DMS79 (cell line): Measurements from ENCODE around the gene CRHR2.

ENCODE experiments used
- DNase-seq: peaks from one replicate; lab custom pipeline; 2025; lab: John Stamatoyannopoulos, UW

CRHR2 gene

DNA sequence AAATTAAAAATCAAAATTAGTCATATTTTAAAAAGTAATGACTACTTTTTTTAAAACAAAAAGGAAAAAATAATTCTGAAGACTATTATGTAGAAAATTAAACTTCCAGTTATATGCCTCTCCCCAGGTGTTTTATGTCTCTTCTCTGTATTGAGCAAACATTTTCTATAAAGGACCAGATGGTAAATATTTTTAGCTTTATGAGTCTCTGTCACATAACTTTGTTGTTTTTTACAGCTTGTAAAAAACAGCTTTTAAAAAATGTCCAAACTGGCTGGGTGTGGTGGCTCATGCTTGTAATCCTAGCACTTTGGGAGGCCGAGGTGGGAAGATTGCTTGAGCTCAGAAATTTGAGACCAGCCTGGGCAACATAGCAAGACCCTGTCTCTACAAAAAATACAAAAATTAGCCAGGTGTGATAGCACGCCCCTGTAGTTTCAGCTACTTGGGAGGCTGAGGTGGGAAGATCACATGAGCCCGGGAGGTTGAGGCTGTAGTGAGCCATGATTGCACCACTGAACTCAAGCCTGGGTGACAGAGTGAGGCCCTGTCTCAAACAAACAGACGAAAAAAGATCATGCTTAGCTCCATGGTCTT, 64.1 kb downstream of the CRHR2 start:
- no peak for DNase-seq

- DNase-seq: no peak
These were observed 64.9 kb downstream of the CRHR2 start for GRCh38 chr7:30617359-30617758.

GRCh38 chr7:30616318-30616717, 65.9 kb downstream of the CRHR2 start:
- DNase-seq: no peak

GRCh38 chr7:30613366-30614325, 68.6 kb downstream of the CRHR2 start:
- no peak for DNase-seq

DNA sequence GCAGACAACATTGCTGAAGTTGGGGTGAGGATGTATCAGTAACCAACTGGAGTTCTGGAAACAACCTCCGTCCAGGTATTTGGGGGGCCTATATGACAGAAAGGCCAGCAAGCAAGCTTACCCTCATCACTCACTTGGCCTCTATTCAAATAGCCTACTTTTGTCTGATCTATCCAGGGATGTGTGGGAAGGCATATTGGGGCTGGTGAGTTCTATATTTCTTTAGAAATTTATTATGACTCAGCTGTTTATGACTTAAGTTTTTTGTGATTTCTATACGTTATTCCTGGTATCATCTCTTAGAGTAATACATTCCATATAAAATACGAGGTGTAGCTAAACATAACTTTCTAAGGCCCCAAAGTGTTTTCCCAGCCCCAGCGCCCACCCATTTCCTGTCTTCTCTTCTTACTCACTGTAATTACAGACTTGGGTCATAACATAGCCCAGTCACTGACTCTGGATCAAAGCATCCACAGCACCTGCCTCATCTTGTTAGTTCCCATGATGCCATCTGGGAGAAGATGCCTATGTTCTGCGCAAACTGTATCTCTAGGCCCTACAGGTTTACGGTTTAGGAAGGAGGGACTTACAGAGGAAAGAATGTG, 69.5 kb downstream of the CRHR2 start:
- DNase-seq: no peak

DNA sequence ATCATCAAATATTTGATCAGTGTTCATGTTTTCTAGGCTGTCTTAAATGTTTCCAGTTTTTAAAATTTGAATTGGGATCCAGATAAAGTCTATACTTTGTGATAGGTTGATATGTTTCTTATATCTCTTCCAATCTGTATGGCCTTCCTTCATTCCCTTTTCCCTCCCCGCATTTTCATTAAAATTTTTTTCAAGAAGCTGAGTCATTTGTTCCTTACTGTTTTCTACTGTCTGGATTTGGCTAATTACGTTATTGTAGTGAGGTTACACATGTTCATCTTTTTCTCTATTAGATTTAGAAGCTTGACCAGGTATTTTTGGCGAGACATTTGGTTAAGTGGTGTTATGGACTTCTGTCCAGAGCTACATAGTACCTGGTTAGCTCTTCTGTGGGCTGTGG, 76.4 kb downstream of the CRHR2 start:
- DNase-seq: no peak

GRCh38 chr7:30604901-30605300, 77.4 kb downstream of the CRHR2 start:
- no peak for DNase-seq
